GM18502 (cell line): ENCODE measurements around the gene EPHX1.
"Not testable (repeated sequence)": the region's sequence is repeated elsewhere in the genome, so short reads cannot be mapped to it uniquely, and the experiment has no call there.

Source experiments
- ATAC-seq: cut with Tn5 transposase; IDR thresholded peaks from one replicate; pipeline ENCODE4 v1.9.1; 2021; ENCODE audit warnings: mild to moderate bottlenecking; ENCODE audit not compliant: unreplicated experiment, poor library complexity

Gene EPHX1

GRCh38 chr1:225879521-225880221 lies 69.7 kb downstream of the EPHX1 start:
- ATAC-seq: no peak

- ATAC-seq: no peak
These were observed 70.3 kb downstream of the EPHX1 start for GRCh38 chr1:225880222-225880588.

DNA sequence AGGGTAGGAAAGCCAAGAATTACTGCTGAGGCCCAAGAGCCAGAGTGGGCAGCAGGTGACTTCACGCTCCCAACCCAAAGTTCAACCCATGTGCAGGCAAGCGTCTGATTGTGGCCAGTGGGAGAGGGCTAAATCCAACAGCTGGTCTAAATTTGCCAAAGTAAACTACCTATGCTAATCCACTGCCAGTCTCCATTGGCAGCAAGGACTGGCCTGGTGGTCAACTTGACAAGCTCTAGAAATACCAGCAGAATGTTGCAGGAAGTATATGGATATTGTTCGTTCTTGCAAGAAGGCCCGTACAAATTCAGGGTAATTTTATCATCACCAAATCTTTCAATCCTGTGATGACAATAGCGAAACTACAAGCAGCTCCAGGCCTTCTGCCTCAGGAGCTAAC lies 70.7 kb downstream of the EPHX1 start:
- ATAC-seq: no peak

DNA sequence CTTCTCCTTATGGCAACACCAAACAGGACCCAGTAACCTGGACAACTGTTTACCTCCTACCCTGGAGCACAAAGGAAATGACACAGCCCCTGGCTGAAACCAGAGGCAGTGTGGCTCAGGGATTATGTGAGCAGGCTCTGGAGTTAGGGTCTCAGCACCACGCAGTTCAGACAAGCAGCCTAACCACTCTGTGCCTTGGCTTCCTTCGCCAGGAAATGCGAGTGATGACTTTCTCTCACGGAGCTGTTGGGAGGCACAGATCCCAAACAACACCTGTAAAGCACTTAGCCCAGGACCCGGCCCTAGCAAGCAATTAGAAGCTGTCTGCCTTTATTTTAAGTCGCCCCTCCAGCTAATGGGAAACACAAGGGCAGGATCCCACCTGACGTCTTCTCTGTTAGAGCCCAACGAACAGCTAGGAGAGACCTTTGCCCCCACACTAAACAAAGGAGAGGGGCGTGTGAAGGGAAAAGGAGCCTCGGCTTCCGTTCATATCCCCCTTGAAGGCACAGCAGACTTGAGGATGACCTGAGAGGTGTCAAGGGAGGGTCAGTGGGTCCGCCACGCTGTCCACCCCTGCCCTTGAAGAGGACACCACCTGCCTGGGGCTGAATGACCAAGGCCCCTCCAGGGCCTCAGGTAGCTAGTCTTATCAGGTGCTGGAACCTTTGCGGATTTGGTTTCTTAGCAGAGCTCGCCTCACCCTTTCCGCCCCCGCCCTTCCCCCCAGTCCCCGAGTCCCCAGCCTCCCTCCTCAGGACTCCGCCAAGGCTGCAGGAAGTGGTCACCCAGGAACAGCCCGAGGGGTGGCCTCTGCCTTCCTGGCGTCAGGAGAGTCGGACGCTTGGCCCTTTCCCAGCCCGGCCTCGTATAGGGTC lies 71.4 kb downstream of the EPHX1 start:
- ATAC-seq: peak; percentile 13

DNA sequence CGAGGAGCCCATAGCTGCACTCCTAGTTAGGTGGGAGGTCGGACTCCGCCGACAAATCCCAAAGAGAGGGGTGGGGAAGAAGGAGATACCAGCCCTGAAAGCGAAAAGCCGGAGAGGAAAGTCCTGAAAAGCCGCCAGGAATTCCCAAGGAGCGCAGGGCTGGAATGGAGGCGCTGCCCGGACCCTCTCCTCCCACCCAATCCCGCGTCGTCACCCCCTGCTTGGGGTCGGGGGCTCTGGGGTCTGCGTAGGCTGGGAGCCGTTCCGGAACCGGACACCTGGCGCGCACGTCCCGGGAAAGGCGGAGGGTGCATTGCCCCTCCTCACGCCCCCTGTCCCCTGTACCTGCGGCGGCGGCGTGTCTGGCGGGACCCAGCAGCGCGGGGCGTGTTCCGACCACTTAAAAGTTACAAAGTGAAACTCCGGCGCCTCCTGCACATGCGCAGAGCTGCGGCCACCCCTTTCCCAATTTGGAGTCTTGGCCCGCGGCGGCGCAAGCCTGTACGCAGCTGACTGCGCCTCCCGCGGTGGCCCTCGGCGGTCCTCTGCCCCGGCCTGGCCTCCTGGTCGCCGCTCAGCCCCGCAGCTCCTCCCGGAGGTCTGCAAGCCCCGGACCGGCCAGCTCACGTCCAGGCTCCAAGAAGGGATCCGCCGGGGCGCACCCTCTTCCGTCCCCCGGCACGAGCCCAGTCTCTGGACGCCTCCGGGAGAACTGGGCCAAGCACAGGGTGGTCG lies 72.2 kb downstream of the EPHX1 start, which contains the start of gene TMEM63A:
TSS of gene TMEM63A (minus strand) at position 422 of the 735 bp plus-strand sequence. CDS start 4,800 bp downstream, outside the sequence.
- ATAC-seq: peak; percentile 70

DNA sequence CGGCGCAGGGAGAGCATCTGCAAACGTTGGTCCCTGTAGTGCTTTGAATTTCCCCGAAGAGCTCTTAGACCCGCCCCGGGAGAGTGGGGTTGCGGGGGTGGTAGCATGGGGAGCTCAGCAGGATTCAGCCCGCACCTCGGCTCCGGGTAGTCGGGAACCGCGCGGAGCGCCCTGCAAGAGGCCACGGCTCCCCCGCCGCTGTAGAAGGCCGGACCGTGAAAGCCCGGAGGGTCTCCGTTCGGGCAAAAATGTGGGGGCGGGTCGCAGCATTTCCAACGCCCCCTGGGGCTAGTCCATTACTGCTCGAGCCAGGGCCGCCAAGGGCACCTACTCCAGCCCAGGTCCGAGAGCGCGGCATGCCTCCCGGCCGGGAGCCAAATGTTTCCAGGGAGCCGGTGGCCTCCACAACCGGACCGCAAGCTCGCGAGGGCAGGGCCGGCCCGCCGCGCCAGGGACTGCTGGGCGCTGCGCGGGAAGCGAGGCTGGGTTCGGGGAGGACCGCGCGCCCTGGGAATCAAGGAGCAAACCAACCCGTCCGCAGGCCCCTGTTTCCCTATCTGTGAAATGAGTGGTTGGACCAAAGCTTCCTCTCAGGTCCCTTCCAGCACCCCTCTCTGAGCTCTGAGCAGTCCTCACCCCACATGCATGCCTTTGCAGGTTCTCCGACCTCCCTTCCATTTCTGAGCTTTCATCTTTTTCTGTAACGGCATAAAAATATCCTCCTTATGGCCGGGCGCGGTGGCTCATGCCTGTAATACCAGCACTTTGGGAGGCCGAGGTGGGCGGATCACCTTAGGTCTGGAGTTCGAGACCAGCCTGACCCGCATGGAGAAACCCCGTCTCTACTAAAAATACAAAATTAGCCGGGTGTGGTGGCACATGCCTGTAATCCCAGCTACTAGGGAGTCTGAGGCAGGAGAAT lies 73.0 kb downstream of the EPHX1 start:
- ATAC-seq: peak; percentile 38

DNA sequence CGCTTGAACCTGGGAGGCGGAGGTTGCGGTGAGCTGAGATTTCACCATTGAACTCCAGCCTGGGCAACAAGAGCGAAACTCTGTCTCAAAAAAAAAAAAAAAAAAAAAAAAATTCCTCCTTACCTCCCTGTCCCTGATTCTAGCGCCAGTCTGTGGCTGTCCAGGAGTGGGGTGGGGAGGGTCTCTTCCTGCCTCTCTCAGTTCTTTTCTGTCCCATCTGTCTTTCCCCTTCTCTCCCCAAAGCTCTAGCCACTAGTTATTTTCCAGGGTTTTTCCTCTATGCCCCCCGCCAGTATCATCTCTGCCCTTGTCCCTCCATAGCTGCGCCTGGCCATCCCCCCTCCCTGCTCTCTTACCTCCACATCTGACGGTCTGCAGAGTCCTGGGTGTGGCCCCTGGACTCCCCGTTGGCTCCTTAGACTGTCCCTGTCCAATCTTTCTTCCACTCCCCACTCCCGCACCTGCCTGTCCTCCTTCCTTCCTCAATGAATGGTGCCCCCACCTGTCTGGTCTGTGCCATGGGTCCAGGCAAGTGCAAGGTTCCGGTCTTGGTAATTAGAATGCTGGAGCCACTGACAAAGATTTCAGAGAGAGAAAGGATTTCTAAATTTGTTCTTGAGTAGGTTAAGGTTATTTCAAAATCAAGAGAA lies 73.8 kb downstream of the EPHX1 start:
- ATAC-seq: no peak

GRCh38 chr1:225885336-225885735 lies 75.4 kb downstream of the EPHX1 start:
- ATAC-seq: no peak

DNA sequence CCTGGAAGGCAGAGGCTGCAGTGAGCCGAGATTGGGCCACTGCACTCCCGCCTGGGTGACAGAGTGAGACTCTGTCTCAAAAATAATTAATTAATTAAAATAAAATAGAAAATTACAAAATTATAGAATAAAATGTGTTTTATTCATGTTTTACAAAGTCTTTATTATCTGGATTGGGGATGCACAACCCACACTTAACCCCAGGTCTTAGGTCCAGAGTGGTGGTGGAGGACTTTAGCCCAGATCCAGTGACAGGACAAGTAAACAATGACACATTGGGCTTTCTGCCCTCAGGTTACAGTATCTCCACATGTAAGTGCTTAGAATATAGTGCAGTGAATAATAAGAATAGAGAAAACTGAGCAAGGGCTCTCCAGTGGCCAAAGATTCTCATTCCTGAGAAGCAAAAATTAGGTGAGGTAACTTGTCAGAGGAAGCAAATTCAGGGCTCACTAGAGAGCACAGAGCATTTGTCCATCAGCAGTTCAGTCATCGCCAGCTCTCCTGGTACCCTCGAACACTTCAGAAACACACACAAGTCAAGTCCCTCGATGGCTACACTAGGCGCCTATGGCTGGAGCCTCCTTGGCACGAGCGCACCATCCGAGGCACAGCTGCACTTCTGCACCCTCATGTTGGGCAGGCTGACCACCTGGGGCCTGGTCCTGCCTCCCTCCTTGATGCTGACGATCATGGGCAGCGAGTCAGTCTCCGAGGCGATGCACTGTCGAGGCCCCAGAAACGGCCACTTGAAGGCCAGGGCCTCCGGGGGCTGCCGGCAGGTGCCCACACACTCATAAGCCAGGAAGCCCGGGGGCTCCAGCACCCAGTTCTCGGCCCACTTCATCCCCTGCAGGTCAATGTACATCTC lies 76.5 kb downstream of the EPHX1 start:
- ATAC-seq: no peak

DNA sequence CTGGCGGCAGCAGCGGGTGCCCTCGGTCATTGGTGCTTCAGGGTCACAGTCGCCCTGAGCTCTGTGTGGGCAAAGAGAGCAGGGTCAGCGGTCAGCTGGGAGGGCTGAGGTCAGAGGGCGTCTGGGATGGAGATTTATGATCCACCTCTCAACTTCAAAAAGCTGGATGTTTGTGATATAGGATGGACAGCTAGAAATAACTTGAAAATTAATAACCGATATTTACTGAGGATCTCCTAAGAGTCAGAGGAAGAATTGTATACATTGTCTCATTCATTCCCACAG lies 77.0 kb downstream of the EPHX1 start:
- no peak for ATAC-seq

DNA sequence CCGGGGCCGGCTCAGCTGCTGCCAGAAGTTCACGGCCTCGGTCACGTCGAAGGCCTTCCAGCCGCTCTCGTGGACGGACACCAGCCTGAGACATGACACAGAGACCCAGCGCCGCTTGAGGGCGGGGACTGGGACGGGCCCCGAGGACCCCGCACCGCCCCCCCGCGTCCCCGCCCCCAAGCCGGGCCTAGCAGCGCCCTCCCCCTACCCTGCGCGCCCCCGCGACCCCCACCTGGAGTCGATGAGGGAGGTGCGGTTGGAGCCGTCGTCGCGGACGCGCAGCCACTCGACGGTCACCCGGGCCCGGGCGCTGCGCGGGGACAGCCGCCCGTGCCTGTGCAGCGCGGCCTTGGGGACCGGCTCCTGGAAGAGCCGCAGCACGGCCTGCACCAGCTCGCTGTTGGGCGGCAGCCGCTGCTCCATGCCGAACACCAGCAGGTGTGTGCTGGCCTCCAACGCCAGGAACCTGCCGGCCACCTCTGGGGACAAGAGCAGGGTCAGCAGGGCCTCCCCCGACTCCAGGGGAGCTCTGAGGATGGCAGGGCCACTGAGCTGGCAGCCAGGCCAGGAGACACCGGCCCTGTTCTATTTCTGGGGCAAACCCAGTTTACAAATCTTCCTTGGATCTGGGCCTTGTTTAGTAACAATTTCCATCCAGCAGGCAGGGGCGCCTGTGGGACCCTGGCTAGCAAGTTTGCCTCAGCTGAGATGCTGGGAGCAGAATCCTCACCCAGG lies 77.8 kb downstream of the EPHX1 start:
- ATAC-seq: not testable (repeated sequence)

DNA sequence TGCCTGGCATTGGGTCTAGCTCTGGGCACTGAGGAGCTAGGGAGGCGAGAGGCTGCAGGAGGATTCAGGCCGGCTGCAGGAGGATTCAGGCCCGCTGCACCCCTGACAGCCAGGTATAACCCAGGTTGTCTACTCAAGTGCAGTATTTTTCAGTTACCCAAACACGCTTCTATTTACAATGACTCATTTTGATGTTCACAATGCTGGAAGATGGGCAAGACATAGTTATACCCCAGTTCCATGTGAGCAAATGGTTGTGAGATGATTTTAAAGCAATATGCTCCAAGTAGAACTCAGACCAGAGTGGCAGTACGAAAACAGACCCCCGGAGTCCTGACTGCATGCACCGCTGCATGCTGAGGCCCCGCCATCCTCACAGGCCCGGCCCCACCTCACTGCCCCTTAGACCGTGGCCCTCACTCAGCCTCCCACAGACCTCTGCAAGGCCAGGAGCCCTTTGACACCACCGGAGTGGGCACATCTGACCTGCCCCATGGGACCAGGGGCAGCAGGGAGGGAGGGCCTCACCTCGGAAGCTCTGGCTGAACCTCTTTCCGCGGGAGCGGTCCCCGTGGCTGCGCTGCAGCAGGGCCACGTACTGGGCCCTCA lies 78.5 kb downstream of the EPHX1 start:
- ATAC-seq: no peak

GRCh38 chr1:225888898-225889601 lies 79.1 kb downstream of the EPHX1 start, which contains the start of gene LEFTY1:
Gene LEFTY1, minus strand, starts transcription at chr1:225889146. Its CDS starts 80 bp downstream, at chr1:225889066.
- ATAC-seq: no peak

DNA sequence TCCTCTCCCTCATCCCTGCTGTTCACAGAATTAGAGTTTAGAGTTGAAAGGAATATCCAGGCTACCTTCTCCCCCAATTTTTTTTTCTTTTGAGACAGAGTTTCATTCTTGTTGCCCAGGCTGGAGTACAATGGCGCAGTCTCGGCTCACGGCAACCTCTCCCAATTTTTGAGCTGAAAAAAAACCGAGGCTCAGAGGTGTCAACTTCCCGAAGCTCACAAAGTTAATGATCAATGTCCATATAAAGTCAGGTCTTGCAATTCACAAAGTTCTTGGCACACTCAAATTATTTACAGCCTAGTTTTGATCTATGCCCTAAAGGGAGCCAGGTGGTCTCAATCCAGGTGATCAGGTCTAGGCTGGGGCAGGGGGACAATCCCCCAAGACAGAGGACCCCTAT lies 79.8 kb downstream of the EPHX1 start:
- ATAC-seq: no peak

GRCh38 chr1:225890346-225891228 lies 80.7 kb downstream of the EPHX1 start:
- ATAC-seq: no peak
